ENCODE data around the gene VAPA.

VAPA gene

GRCh38 chr18:9915291-9916076, 1.7 kb downstream of the VAPA start:
- DNase-seq, result no peak

DNA sequence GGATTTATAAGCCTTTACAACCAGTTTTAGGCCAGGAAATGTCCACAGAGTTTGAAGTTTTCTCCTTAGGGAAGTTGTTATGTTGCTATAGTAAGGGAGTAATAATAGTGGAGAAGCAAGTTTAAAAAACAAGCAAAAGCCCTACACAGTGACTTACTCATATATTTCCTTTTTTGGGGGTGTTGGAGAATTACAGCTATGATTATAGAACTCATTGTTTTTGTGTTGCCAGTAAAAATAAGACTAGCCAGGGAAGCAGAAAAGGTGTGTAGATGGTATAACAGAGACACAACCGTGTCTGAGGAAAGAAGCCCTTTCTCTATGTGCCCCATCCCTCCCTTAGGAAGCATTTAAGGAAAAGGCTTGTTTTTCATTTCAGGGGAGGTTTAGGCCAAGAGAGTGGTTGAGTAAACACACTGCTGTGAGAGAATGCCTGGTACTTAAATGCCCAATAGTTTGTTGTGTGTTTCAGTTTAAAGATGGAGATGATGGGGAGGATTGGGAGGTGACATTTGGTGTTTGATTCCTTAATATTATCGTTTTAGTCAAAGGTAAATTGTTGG, 2.3 kb downstream of the VAPA start:
- peak; percentile 28 for DNase-seq

DNA sequence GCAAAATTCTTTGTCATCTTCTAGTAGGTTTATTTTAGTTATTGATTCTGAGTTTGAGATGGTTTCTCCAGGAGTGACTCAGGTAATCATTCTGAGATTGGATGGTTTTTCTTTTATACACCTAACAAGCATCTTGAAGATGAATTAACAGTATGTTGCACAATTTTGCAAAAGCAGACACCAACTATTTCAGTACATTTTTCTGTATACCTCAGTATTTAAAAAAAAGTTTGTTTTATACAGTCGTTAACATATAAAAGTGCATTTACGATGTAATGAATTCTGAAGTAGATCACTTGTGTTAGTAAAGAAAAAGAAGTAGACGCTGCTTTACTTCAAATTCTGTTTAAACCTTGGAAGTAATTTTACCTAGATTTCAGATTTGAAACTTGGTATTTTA, 3.0 kb downstream of the VAPA start:
- DNase-seq, result no peak

DNA sequence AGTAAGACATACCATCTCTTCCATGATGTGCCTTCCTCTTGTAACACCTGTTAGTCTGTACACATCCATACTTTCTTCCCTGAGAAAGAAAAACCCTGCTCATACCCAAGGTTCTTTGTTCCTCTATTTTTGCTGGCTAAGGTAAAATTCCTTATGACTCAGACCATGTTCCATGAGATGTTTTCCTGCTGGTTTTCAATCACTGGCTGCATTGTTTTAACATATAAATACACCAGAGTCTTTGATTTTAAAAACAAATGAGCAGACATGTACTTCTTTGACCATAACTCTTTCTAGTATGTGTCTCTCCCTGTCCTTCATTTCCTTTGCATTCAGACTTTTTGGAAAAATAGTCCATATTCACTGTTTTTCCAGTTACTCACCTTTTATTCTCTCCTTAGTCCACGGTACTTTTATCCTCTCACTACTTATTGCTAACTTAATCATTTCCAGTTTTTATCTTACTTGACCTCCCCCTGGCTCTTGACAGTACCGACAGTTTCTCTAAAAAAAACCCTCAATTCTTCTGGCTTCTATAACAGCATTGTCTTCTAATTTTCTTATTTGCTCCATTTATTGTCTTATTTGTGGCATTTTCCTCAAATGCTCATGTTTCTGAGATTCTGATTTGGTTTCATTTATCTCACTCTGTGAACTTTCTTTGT, 4.3 kb downstream of the VAPA start:
- no peak for DNase-seq

DNA sequence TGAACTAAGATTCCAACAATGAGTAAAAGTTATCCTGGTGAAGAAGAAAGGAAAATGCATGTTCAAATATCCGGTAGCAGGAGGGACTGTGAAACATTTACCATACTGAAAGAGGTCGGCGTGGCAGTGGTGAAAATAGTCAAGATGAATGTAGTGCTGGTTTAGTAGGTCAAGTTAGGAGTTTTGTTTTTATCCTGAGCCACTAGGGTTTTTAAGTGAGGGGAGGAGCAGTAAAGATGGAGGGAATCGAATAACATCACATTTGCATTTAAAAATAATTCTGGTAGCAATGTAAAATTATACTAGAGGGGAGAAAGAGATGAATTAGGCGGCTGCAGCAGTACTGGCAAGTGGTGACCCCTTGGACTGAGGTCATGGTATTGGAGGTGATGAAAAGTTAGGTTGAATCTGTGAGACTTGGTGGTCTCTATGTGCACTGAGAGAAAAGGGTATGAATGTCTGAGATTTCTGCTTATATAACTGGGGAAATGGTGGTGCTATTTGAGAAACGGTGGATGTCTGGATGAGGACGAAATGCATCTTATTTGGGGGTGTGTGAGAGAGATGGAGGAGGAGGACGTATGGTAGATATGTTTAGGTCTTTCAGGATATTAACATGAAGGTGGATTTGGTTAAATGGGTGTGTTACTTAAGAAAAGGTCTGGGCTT, 5.9 kb downstream of the VAPA start:
- DNase-seq, result no peak

DNA sequence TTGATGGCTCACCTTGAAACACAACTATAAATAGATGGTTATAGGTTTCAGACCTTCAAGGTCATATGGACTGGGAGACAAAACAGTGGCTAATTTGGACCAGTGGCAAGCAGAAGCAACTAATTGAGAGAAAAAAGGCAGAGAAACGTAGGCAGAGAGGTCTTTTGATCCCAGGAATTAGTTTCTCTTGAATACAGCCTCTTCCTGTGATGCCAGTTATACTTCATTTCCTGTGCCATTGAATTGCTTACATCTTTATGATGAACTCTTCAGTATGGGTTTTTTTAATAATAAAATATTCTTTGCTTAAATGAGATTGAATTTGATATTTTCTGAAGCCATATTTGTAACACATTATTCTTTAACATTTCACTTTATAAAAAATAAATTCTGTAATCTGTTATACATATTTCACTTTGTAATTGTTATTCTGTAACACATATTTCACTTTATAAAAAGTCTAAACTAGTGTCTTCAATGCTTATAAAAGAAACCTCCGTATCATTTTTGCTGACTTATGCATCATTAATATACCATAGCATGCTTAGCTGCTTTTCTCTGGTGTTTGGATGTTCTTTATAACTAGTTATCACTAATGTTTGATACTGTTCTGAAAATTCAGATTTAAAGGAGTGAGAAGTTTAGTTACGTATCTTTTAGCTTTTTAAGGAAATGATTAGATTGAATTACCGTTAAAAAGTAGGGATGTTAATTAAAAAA, 8.9 kb downstream of the VAPA start:
- DNase-seq, result no peak

DNA sequence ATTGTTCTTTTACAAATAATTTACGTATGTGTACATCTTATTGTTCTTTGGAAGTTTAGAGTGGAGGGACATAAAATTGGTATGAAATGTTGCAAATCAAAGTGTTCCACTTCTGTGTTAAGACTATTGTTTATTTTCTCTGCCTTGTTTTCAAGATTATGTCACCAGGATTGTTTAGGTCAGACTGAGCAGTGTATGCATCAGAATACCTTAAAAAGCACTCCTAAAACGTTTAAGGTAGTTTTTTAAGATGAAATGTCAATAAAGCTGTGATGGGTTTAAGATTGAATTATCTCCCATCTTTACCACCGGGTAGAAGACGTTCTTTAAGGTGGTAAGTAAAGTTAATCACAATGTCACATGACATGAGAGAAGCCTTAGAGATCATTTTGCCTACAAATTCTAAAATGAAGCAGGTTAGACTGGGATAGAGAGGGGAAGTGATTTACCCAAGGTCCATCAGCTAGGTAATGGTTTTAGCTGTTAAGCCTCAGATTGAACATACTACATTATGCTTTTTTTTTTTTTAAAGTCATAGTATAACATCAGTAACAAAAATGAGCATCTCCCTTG, 10.6 kb downstream of the VAPA start:
- no peak for DNase-seq

DNA sequence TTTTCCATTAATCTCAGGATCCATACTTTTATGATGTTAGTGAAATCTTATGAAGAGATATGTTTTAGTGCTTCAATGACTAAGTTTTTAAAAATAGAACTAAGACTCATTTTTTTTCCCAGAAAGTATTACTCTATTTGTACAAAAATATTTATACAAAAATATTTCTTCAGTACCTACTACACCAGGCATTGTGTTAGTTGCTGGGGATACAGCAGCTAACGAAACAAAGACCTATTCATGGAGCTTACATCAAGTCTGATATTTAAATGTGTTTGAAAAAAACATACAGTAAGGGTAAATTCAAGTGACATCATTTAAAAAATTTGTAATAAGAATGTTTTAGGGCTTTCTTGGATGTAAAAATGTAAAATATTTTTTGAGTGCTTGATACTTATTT, 11.6 kb downstream of the VAPA start:
- no peak for DNase-seq

DNA sequence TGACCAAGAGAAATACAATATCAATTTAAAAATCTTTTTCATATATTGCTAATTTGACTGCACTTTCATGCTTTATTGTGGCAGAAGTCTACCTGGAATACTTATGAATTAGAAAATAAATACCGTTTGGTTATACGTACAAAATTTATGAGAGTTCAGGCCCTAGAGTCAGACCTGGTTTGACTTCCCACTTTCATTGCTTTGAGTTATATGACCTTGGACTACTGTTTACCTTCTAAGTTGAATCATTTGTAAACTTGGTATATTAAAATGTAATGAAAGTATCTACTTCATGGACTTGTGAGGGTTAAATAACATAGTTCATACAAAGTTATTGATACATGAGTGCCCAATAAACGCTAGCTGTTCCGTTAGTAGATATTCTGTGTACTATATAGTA, 12.0 kb downstream of the VAPA start:
- no peak for DNase-seq

DNA sequence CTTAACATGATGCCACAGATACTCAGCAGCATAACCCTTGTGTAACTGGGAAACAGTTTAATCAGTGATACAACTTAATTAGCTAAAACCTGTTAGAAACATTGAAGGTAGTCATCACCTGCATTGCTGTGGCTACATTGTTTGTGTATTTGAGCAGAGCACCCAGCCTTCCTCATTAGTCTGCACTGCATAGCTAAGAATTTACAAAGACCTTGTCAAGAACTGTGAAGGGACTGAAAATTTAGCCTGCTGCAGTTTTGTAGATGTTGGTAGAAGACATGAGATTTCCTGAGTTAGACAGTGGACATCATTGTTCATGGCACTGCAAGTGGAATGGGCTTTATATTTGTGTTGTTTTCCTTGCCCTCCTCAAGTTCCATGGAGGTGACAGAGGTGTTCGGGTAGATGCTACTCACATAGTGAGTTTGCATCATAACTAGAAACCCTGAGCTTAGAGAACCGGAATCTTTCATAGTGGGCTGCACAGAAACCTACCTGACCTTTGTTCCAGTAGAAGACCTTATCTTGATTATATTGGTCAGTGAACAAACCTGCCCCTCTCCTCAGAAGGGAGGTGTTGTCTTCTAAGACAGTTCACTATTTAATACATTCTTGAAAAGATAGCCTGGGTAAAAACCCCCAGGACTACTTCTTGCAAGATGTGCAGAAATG, 12.5 kb downstream of the VAPA start:
- DNase-seq, result no peak

- DNase-seq, result no peak
Observed at GRCh38 chr18:9926977-9927376, 13.2 kb downstream of the VAPA start.

DNA sequence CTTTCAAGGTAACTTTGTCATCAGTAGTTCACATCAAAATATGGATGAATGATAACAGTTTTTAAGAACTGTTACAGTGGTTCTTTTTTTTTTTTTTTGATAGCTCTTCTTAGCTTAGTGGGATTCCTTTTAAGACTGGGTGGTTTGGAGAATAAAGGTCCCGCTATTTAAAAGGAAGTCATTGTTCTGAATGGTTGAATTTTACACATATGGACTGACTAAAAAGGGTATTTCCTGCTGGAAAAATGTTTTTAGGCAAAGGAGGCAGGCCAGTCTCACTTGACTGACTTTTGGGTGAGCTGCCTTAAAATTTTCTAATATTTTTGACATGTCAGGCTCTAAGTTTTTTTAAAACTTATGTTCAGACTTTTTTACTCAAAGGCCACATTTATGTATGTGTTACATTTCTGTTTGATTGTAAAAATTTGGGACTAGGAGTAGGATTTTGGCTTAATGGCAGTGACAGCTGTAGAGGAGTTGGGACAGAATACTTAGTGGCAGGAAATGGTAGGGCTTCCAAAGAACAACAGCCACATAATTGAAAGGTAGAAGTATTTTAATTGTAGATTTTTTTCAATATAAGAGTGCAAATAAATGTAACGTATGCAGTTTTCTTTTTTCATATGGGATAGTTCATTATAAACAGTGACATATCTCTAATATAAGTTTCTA, 13.7 kb downstream of the VAPA start:
- DNase-seq, result no peak

GRCh38 chr18:9928646-9929259, 14.9 kb downstream of the VAPA start:
- DNase-seq, result no peak

GRCh38 chr18:9930299-9930884, 16.6 kb downstream of the VAPA start:
- no peak for DNase-seq

DNA sequence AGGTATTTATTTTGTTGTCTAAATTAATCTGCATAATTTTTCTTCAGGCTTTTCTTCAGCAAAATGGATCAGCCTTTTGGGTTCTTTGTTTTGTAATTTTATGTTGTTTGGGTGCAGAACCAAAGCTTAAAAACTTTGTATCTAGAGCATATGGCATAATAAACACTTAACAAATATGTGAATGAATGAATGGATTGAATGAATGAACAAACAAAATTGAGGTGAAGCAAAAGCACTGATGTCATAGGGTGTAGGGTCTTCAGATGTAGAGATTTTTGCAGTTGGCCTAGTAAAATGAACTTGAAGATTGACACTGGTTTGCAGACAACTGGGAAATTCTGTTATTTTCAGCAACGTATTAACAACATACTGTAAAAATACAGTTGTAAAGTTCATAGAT, 17.3 kb downstream of the VAPA start:
- DNase-seq, result no peak

- DNase-seq, result no peak
Observed at GRCh38 chr18:9931678-9932077, 17.9 kb downstream of the VAPA start.

DNA sequence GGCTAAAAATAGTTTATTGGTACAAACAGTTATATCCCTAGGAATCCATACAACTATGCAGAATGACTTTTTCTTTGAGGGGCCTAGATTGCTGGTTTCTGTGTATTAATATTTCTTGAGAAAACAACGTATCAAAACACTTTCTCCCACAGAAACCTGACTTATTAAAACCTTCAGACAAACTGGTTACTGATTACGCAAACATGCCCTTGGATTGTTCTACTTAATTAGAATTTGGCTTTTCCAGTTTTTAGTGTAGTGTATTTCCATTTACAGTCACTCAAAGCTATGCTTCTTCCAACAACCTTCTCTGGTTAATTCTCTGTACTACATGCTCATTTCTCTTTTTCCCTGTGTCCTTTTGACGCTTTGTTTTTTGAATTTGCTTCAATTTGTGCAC, 20.0 kb downstream of the VAPA start:
- DNase-seq, result no peak

DNA sequence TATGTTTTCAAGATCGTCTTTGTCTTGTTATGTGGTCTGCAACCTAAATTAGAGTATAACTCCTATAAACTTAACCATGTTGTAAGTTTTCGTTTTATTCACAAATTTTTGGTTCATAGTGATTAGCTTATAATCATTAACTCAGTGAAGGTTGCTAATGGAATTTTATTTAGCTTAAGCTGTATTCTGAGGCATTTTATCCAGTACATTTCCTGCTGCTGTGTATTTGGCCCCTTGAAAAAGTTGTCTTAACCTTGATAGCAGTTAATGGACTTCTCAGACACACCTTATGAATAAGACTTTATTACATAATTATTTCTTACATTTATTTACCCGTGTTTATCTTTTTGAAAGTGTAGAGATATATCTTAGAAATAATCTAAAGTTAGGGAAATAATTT, 20.5 kb downstream of the VAPA start:
- DNase-seq, result no peak

DNA sequence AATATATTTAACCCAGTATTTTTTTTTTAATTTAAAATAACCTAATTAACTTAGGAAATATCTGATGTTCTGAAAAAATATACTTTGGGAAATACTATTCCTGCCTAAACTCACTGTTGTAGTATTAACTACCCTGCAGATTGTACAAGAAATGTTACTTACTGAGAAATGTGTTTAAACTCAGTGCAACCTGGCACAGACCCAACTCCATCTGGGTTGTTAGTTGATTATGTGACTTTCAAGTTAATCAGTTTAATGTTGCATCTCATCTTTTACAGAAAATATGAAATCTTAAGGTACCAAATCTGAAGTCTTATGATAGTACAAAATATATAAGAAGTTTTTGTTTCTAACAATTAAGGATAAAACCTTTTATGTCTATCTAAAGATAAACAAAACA, 27.3 kb downstream of the VAPA start:
- DNase-seq, result no peak

GRCh38 chr18:9941660-9942059, 27.8 kb downstream of the VAPA start:
- no peak for DNase-seq

- DNase-seq, result no peak
Observed at GRCh38 chr18:9943311-9943710, 29.5 kb downstream of the VAPA start.
